ENCODE results near the gene HGF. TPM values are rescaled to one million over a fixed set of nuclear protein-coding genes. Genes with fewer than 3 reads are reported as not detected.

HGF gene
- total and polyA plus RNA-seq, 5 experiments from 2014 or later, result 0.23 TPM; not detected in 4

- Mint-ChIP-seq H3K27me3 (no peaks in the 10 kb centered on the region), H3K36me3 (no peaks in the 10 kb centered on the region), H3K9me3 (peaks cover 0 to 4% (median 0%) of the 10 kb centered on the region in 9 donors), H3K4me3 (no peak overlapping the region), H3K4me1 (no peaks in the 10 kb centered on the region), H3K27ac (no peak overlapping the region)
- ATAC-seq (no peak), DNase-seq (no peak)
- POLR2A ChIA-PET, result no interaction called here
Observed at GRCh38 chr7:81698965-81699364, 70.9 kb downstream of the HGF start.

DNA sequence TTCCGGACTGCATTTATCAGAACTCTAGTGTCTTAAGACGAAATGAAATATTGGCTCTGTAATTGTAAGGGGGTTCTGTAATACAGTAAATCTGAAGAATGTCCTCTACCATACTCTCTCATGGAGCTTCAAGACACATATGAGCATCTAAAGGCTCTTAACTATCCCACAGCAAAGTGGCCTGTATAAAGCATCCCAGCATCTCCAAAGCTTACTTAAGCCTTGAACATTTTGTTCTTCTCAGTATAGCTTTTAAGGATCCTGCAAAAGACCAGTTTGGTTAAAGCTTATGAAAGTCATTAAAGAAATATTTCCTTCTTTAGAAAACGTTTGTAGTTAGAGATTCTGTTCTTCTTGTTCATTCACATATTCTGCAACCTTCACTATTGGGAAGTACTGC, 75.1 kb downstream of the HGF start:
- DNase-seq (no peak), ATAC-seq (no peak)
- POLR2A ChIA-PET, result no interaction called here
- Mint-ChIP-seq H3K36me3 (no peaks in the 10 kb centered on the region), H3K4me1 (no peaks in the 10 kb centered on the region), H3K27me3 (no peaks in the 10 kb centered on the region), H3K27ac (no peak overlapping the region), H3K9me3 (peaks cover 0 to 3% (median 0%) of the 10 kb centered on the region in 9 donors), H3K4me3 (no peak overlapping the region)

DNA sequence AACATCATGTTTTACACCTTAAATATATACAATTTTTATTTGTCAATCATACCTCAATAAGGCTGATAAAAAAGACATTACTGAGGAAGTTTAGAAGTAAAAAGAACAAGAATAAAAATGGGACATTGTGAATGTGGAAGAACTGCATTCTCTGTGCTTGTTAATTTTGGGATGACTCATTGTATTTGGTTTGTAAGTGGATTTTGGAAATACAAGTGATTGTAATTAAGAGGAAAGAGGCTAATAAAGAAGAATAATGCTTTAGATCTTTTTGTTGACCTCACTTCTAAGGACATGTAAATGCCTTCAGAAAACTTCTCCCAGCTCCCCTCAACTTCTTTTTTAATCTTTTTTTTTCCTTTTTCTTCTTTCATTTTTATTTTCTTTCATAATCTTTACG, 76.0 kb downstream of the HGF start:
- Mint-ChIP-seq H3K4me1 (no peaks in the 10 kb centered on the region), H3K4me3 (no peak overlapping the region), H3K27ac (no peak overlapping the region), H3K9me3 (peaks cover 0 to 7% (median 0%) of the 10 kb centered on the region in 9 donors), H3K36me3 (no peaks in the 10 kb centered on the region), H3K27me3 (no peaks in the 10 kb centered on the region)
- DNase-seq (no peak), ATAC-seq (no peak)
- POLR2A ChIA-PET, result no interaction called here

DNA sequence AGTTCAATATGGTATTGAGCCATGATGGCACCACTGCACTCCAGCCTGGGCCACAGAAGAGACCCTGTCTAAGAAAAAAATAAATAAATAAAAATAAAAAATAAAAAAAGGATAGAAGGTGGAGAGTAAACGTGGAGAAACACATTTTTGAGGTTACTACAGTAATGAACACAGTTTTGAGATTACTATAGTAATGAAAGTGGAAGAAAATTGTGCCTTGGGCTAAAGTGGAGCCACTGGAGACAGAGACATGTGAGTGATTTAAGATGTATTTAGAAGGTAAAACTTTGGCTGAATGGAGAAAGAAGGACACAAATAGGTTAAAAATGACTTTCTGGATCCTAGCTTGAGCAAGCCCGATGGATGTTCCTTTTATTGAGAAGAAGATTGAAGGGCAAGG, 76.8 kb downstream of the HGF start:
- Mint-ChIP-seq H3K4me1 (no peaks in the 10 kb centered on the region), H3K36me3 (no peaks in the 10 kb centered on the region), H3K27ac (no peak overlapping the region), H3K4me3 (no peak overlapping the region), H3K27me3 (no peaks in the 10 kb centered on the region), H3K9me3 (peaks cover 0 to 12% (median 0%) of the 10 kb centered on the region in 9 donors)
- no peak for ATAC-seq
- POLR2A ChIA-PET, result no interaction called here
- no peak for DNase-seq

DNA sequence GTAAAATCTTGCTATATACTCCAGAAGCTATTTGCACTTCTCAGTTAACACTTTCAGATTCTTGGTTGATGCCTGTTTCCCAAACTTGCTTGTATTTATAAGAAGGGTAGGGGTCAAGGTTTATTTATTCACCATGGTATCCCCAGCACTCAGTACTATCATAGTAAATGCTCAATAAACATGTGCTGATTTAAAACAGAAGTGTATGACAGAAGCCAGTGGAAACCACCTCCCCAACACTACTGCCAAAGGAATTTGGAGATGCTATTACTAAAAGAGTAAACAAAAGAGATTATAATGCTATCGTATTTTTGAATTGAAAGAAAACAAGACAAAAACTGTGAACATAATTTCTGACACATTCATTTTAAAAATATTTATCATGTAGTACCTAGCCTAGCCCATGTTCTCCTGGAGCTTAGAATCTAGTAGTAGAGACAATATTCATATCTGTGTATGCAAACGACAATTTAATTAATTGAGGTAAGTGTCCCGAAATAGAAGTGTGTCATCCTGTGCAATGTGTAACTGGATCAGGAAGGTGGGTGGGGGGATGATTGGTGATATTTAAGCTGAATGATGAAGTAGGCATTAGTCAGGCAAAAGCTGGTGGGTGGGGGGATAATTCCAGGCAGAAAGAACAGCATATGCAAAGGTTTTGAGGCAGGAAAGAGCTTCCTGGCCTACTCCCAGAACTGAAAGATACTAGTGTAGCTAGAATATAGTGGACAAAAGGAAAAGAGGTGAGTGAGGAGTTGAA, 77.5 kb downstream of the HGF start:
- no peak for ATAC-seq
- Mint-ChIP-seq H3K9me3 (peaks cover 0 to 12% (median 0%) of the 10 kb centered on the region in 9 donors), H3K27me3 (no peaks in the 10 kb centered on the region), H3K36me3 (no peaks in the 10 kb centered on the region), H3K27ac (no peak overlapping the region), H3K4me1 (no peaks in the 10 kb centered on the region), H3K4me3 (no peak overlapping the region)
- POLR2A ChIA-PET, result no interaction called here
- DNase-seq, result no peak

DNA sequence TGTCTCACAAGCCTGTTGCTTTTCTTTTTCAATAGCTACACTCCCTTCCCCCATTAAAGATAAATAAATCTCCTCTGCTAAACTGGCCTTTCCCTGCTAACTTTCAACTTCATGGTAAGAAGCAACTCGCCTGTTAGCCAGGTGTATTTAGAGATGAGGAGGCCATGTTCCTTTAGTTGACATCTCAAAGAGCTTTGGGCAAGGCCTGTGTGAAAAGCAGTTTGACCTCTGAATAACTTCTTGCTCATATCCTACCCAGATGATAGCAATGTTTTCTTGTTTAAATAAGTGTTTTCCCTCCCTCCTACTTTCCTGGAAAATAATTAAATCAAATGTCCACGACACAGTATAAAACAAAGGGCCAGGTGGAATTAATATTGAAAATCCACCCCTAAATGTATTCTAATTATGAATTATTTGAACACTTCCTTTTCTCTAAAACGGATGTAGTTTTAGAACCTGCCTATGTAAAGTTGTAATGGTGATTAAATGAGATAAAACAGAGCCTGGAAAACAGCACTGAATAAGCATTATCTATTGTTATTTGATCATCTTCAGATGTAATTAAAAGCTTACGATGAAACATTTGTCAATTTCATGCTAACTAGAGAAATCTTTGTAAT, 78.5 kb downstream of the HGF start:
- POLR2A ChIA-PET, result no interaction called here
- no peak for DNase-seq
- Mint-ChIP-seq H3K4me1 (no peaks in the 10 kb centered on the region), H3K9me3 (peaks cover 0 to 10% (median 0%) of the 10 kb centered on the region in 9 donors), H3K27ac (no peak overlapping the region), H3K36me3 (no peaks in the 10 kb centered on the region), H3K4me3 (no peak overlapping the region), H3K27me3 (no peaks in the 10 kb centered on the region)
- ATAC-seq, result no peak

- Mint-ChIP-seq H3K4me1 (no peaks in the 10 kb centered on the region), H3K36me3 (no peaks in the 10 kb centered on the region), H3K27ac (no peak overlapping the region), H3K27me3 (no peaks in the 10 kb centered on the region), H3K4me3 (no peak overlapping the region), H3K9me3 (peaks cover 0 to 10% (median 0%) of the 10 kb centered on the region in 9 donors)
- DNase-seq, result no peak
- no peak for ATAC-seq
- POLR2A ChIA-PET, result no interaction called here
Observed at GRCh38 chr7:81690688-81691087, 79.2 kb downstream of the HGF start.

GRCh38 chr7:81690251-81690650, 79.6 kb downstream of the HGF start:
- no peaks in the 10 kb centered on the region for H3K36me3 Mint-ChIP-seq
- no peak overlapping the region for H3K4me3 Mint-ChIP-seq
- H3K4me1 Mint-ChIP-seq, result no peaks in the 10 kb centered on the region
- H3K9me3 Mint-ChIP-seq, result peaks cover 0 to 10% (median 0%) of the 10 kb centered on the region in 9 donors
- ATAC-seq, result no peak
- no peak for DNase-seq
- no peaks in the 10 kb centered on the region for H3K27me3 Mint-ChIP-seq
- no peak overlapping the region for H3K27ac Mint-ChIP-seq
- POLR2A ChIA-PET, result no interaction called here

- Mint-ChIP-seq H3K4me3 (no peak overlapping the region), H3K9me3 (peaks cover 0 to 10% (median 3%) of the 10 kb centered on the region in 9 donors), H3K36me3 (no peaks in the 10 kb centered on the region), H3K4me1 (no peaks in the 10 kb centered on the region), H3K27me3 (no peaks in the 10 kb centered on the region), H3K27ac (no peak overlapping the region)
- POLR2A ChIA-PET, result no interaction called here
- no peak for DNase-seq
- no peak for ATAC-seq
Observed at GRCh38 chr7:81688622-81689411, 81.0 kb downstream of the HGF start.

GRCh38 chr7:81687062-81687461, 82.8 kb downstream of the HGF start:
- Mint-ChIP-seq H3K4me1 (no peaks in the 10 kb centered on the region), H3K4me3 (no peak overlapping the region), H3K36me3 (no peaks in the 10 kb centered on the region), H3K27me3 (no peaks in the 10 kb centered on the region), H3K27ac (no peak overlapping the region), H3K9me3 (peaks cover 0 to 10% (median 3%) of the 10 kb centered on the region in 9 donors)
- POLR2A ChIA-PET, result no interaction called here
- DNase-seq, result no peak
- no peak for ATAC-seq

DNA sequence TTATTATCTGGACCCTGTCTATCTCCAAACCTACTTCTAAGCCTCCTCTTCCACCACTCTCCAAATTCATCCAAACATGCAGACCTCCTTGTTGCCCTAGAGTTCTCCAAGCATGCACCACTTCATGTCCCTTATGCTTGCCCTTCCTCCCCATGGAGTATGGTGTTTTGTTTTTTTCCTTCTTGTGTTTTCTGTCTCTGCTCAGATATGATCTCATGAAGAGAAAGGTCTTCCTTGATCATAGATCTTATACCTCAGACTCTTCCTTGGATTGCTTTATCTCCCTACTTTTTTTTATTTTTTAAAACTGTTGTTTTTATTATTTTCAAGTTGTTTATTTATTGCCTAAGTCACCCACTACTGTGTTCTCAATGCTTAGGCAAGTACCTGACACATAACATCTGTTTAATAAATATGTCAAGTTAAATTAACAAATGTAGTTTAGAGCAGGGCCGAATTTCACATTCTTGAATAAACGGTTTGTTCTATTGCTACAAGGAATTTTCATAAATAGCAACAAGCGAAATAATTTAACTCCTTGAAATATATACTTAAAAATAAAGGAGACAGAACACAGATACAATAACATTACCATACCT, 84.5 kb downstream of the HGF start:
- DNase-seq, result no peak
- POLR2A ChIA-PET, result no interaction called here
- Mint-ChIP-seq H3K4me1 (no peaks in the 10 kb centered on the region), H3K4me3 (no peak overlapping the region), H3K27ac (no peak overlapping the region), H3K27me3 (no peaks in the 10 kb centered on the region), H3K9me3 (peaks cover 0 to 10% (median 3%) of the 10 kb centered on the region in 9 donors), H3K36me3 (no peaks in the 10 kb centered on the region)
- ATAC-seq, result no peak

DNA sequence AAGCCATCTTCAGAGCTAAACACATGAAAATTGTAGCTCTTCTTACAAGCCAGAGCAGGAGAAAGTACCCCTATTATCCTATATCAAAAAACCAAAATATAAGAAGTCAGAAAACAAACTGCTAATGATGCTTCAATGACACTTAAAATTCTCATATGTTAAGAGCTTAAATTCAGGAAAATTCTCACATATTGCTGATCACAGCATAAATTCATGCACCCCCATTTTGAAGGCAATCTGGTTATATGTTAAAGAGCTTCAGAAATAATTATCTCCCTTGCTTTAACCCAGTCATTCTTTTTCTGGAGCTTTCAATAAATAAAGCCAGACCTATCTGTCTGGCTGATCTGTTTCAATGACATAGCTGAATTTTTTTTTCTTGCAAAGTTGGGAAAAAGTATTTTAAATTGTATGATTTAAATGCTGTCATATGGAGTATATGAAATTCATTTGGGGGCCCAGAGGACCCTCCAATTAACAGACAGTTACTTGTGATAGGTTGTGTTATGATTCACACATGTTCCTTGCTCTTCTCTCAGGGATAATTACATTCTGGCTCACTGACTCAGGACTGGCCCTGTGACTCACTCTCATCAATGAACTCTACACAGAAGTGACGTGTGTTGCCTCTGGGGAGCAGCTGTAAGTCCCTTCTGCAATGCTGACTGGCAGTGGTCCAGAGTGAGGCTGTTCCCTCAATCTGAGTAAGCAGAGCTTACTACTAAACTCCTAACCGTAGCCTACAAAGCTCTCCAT, 85.2 kb downstream of the HGF start:
- no peaks in the 10 kb centered on the region for H3K4me1 Mint-ChIP-seq
- no peak overlapping the region for H3K4me3 Mint-ChIP-seq
- DNase-seq, result no peak
- H3K9me3 Mint-ChIP-seq, result peaks cover 0 to 10% (median 3%) of the 10 kb centered on the region in 9 donors
- H3K27ac Mint-ChIP-seq, result no peak overlapping the region
- ATAC-seq, result no peak
- no peaks in the 10 kb centered on the region for H3K27me3 Mint-ChIP-seq
- H3K36me3 Mint-ChIP-seq, result no peaks in the 10 kb centered on the region
- POLR2A ChIA-PET, result no interaction called here

Data from naive thymus-derived CD8-positive, alpha-beta T cell (primary cell).